ENCODE results near the gene SPATS2L.

Gene SPATS2L

DNA sequence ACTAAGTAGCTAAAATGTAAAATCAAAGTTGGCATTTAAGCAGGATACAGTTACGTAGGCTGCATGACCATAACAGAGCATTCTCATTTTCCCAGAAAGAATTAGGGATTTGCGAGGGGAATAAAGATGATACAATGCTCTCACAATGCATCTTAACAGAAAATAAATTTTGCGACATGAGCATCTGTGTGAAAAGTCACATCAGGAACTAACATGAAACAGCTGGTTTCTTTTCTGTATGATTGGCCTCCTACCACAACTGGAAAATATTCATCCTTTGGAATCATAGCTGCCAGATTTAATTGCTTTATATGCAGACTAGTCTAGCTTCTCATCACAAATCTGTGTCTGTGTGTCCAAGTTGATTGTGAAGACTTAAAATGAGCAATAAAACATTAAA, 137.4 kb downstream of the SPATS2L start:
- Histone ChIP-seq H3K9me3 (ENCODE audit: control insufficient read depth, insufficient read depth, low read length) (no peaks in the 10 kb centered on the region), H4K20me1 (ENCODE audit: control insufficient read depth, insufficient read depth, low read depth, low read length) (no peaks in the 10 kb centered on the region), H3K4me1 (ENCODE audit: control insufficient read depth, low read length) (no peaks in the 10 kb centered on the region), H3K4me3 (ENCODE audit: low read length) (no peak overlapping the region), H3K27ac (ENCODE audit: low read depth, low read length) (no peak overlapping the region), H3F3A (ENCODE audit: control insufficient read depth, insufficient read depth) (no peaks in the 10 kb centered on the region), H3K4me2 (ENCODE audit: low read length) (no peak overlapping the region), H3K79me2 (ENCODE audit: control insufficient read depth, low read length) (no peaks in the 10 kb centered on the region), H3K27me3 (ENCODE audit: control insufficient read depth, low read length) (peaks cover 8% of the 10 kb centered on the region), H3K36me3 (ENCODE audit: control insufficient read depth, low read length) (no peaks in the 10 kb centered on the region), H3K9me2 (replicated peaks; ENCODE audit: control insufficient read depth, low read length) (no peaks in the 10 kb centered on the region)
- TF ChIP-seq, protein P1, sequence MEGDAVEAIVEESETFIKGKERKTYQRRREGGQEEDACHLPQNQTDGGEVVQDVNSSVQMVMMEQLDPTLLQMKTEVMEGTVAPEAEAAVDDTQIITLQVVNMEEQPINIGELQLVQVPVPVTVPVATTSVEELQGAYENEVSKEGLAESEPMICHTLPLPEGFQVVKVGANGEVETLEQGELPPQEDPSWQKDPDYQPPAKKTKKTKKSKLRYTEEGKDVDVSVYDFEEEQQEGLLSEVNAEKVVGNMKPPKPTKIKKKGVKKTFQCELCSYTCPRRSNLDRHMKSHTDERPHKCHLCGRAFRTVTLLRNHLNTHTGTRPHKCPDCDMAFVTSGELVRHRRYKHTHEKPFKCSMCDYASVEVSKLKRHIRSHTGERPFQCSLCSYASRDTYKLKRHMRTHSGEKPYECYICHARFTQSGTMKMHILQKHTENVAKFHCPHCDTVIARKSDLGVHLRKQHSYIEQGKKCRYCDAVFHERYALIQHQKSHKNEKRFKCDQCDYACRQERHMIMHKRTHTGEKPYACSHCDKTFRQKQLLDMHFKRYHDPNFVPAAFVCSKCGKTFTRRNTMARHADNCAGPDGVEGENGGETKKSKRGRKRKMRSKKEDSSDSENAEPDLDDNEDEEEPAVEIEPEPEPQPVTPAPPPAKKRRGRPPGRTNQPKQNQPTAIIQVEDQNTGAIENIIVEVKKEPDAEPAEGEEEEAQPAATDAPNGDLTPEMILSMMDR (IDR thresholded peaks at IDR 0.05; ENCODE audit: low read depth, low read length, poor library complexity, severe bottlenecking): no peak
- no peak for TF ChIP-seq EZH2phosphoT487 (IDR thresholded peaks at IDR 0.05; ENCODE audit: borderline replicate concordance, low read length)

DNA sequence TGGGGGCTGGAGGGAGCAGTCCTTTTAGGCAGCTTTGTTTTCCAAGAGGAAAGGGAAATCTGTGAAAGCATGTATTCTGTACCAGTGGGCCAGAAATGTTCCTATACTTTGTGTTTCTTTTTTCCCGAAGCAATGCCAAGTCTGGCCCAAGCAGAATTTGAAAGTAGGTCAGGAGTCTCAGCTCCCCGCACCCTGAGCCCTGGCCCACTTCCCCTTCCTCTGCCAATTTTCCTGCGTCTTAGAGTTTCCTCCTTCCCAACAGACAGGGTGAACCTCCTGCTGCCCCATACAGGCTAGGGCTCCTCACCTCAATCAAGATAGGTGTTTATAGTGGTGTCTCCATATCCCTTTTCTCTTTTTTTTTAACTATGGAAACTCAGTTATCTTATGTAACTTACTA, 138.0 kb downstream of the SPATS2L start:
- no peaks in the 10 kb centered on the region for H3K4me1 ChIP-seq (ENCODE audit: control insufficient read depth, low read length)
- TF ChIP-seq, protein P1 (IDR thresholded peaks at IDR 0.05; ENCODE audit: low read depth, low read length, poor library complexity, severe bottlenecking): no peak
- no peak for TF ChIP-seq EZH2phosphoT487 (IDR thresholded peaks at IDR 0.05; ENCODE audit: borderline replicate concordance, low read length)
- H3K27ac ChIP-seq (ENCODE audit: low read depth, low read length): no peak overlapping the region
- peaks cover 12% of the 10 kb centered on the region for H3K27me3 ChIP-seq (ENCODE audit: control insufficient read depth, low read length)
- H3K36me3 ChIP-seq (ENCODE audit: control insufficient read depth, low read length): no peaks in the 10 kb centered on the region
- H3F3A ChIP-seq (ENCODE audit: control insufficient read depth, insufficient read depth): no peaks in the 10 kb centered on the region
- no peaks in the 10 kb centered on the region for H3K9me2 ChIP-seq (replicated peaks; ENCODE audit: control insufficient read depth, low read length)
- H3K79me2 ChIP-seq (ENCODE audit: control insufficient read depth, low read length): no peaks in the 10 kb centered on the region
- no peaks in the 10 kb centered on the region for H3K9me3 ChIP-seq (ENCODE audit: control insufficient read depth, insufficient read depth, low read length)
- H3K4me2 ChIP-seq (ENCODE audit: low read length): no peak overlapping the region
- H3K4me3 ChIP-seq (ENCODE audit: low read length): no peak overlapping the region
- no peaks in the 10 kb centered on the region for H4K20me1 ChIP-seq (ENCODE audit: control insufficient read depth, insufficient read depth, low read depth, low read length)

DNA sequence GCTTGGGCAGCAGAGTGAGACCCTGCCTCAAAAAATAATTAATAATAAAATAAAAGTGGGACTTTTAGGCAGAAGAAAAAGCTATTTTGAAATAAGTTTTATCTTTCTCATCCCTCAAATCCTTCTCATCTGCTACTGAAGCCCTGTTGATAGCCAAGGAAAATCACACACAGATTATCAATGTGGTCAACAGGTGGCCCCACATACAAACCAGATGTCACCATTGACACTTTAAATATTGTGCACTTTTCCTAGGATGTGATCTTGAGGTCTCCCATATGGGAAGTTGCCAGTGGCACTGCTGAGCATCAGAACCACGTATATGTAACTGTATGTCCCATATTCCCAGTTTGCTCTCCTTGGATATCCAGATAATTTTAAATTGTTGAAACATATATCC, 138.8 kb downstream of the SPATS2L start:
- Histone ChIP-seq H3K4me3 (ENCODE audit: low read length) (no peak overlapping the region), H3K4me1 (ENCODE audit: control insufficient read depth, low read length) (no peaks in the 10 kb centered on the region), H3K4me2 (ENCODE audit: low read length) (no peak overlapping the region), H3K9me3 (ENCODE audit: control insufficient read depth, insufficient read depth, low read length) (no peaks in the 10 kb centered on the region), H4K20me1 (ENCODE audit: control insufficient read depth, insufficient read depth, low read depth, low read length) (no peaks in the 10 kb centered on the region), H3K79me2 (ENCODE audit: control insufficient read depth, low read length) (no peaks in the 10 kb centered on the region), H3K27ac (ENCODE audit: low read depth, low read length) (no peak overlapping the region), H3K36me3 (ENCODE audit: control insufficient read depth, low read length) (no peaks in the 10 kb centered on the region), H3F3A (ENCODE audit: control insufficient read depth, insufficient read depth) (no peaks in the 10 kb centered on the region), H3K9me2 (replicated peaks; ENCODE audit: control insufficient read depth, low read length) (no peaks in the 10 kb centered on the region), H3K27me3 (ENCODE audit: control insufficient read depth, low read length) (peaks cover 12% of the 10 kb centered on the region)
- no peak for TF ChIP-seq EZH2phosphoT487 (IDR thresholded peaks at IDR 0.05; ENCODE audit: borderline replicate concordance, low read length)
- TF ChIP-seq, protein P1 (IDR thresholded peaks at IDR 0.05; ENCODE audit: low read depth, low read length, poor library complexity, severe bottlenecking): no peak

DNA sequence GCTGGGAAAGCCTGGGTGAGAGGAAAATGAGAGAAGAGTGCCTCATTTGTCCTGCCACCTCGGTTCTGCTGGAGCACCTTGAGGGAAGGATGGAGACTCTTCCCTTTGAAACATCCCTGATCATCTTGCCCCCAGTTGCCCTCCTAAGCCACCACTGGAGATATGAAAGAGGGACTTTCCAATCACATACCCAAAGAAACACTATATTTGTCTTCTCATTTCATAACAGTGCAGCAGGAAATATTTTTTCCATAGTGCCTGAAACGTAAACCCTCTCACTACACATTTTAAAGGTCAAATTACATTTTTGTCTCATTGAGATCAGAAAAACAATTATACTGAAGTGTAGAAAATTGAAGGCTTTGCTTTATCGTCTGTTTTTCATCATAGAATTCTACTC, 140.1 kb downstream of the SPATS2L start:
- Histone ChIP-seq H3K4me1 (ENCODE audit: control insufficient read depth, low read length) (no peaks in the 10 kb centered on the region), H3F3A (ENCODE audit: control insufficient read depth, insufficient read depth) (no peaks in the 10 kb centered on the region), H3K9me3 (ENCODE audit: control insufficient read depth, insufficient read depth, low read length) (no peaks in the 10 kb centered on the region), H3K27ac (ENCODE audit: low read depth, low read length) (no peak overlapping the region), H3K79me2 (ENCODE audit: control insufficient read depth, low read length) (no peaks in the 10 kb centered on the region), H4K20me1 (ENCODE audit: control insufficient read depth, insufficient read depth, low read depth, low read length) (no peaks in the 10 kb centered on the region), H3K4me2 (ENCODE audit: low read length) (no peak overlapping the region), H3K4me3 (ENCODE audit: low read length) (no peak overlapping the region), H3K27me3 (ENCODE audit: control insufficient read depth, low read length) (peaks cover 12% of the 10 kb centered on the region), H3K36me3 (ENCODE audit: control insufficient read depth, low read length) (no peaks in the 10 kb centered on the region), H3K9me2 (replicated peaks; ENCODE audit: control insufficient read depth, low read length) (no peaks in the 10 kb centered on the region)
- TF ChIP-seq EZH2phosphoT487 (IDR thresholded peaks at IDR 0.05; ENCODE audit: borderline replicate concordance, low read length): no peak
- TF ChIP-seq, protein P1 (IDR thresholded peaks at IDR 0.05; ENCODE audit: low read depth, low read length, poor library complexity, severe bottlenecking): no peak
